ENCODE measurements around the gene TCL1A.

Gene TCL1A

GRCh38 chr14:95662376-95663186 lies 51.3 kb downstream of the TCL1A start:
- no peak for TF ChIP-seq CTCF (IDR thresholded peaks at IDR 0.05)
- DNase-seq, result no peak
- H3K36me3 Mint-ChIP-seq (ENCODE audit: low read depth), result no peaks in the 10 kb centered on the region
- no peak overlapping the region for H3K4me3 Mint-ChIP-seq
- H3K27ac Mint-ChIP-seq, result no peak overlapping the region
- H3K27me3 Mint-ChIP-seq (ENCODE audit: low read depth, poor library complexity), result peaks cover 3% of the 10 kb centered on the region
- no peaks in the 10 kb centered on the region for H3K9me3 Mint-ChIP-seq
- H3K4me1 Mint-ChIP-seq, result peaks cover 32% of the 10 kb centered on the region

- Mint-ChIP-seq H3K27ac (no peak overlapping the region), H3K27me3 (ENCODE audit: low read depth, poor library complexity) (peaks cover 7% of the 10 kb centered on the region), H3K4me3 (no peak overlapping the region), H3K4me1 (peaks cover 16% of the 10 kb centered on the region), H3K9me3 (no peaks in the 10 kb centered on the region), H3K36me3 (ENCODE audit: low read depth) (no peaks in the 10 kb centered on the region)
- no peak for DNase-seq
- TF ChIP-seq CTCF (IDR thresholded peaks at IDR 0.05), result no peak
Observed at GRCh38 chr14:95660651-95661515, 53.0 kb downstream of the TCL1A start.

DNA sequence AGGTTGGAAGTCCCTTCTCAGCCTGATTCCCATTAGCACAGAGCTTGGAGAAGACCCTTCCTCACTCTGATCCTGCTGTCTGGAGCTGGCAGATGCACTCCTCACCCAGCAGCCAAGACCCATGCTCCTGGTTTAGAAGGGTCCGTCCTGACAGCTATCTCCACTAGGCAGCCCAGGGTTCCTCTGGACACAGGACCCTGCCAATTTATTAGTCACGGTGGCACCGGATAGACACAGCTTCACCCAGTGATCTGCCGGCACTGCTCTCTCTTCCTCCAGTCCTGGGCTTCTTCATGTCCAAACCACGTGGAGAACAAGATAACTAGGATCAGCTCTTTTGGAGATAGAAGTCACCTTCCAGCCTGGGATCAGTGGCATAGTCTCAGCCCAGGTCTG lies 53.9 kb downstream of the TCL1A start:
- Mint-ChIP-seq H3K36me3 (ENCODE audit: low read depth) (no peaks in the 10 kb centered on the region), H3K9me3 (no peaks in the 10 kb centered on the region), H3K4me3 (no peak overlapping the region), H3K27ac (no peak overlapping the region), H3K4me1 (peaks cover 15% of the 10 kb centered on the region), H3K27me3 (ENCODE audit: low read depth, poor library complexity) (peaks cover 7% of the 10 kb centered on the region)
- TF ChIP-seq CTCF (IDR thresholded peaks at IDR 0.05), result no peak
- DNase-seq, result no peak
